DMS114 treated with DMSO at 0.1 percent for 48 hours (cell line): ENCODE data around the gene ST3GAL6.

Source experiments
- DNase-seq: peaks from one replicate; lab custom pipeline; 2025; ENCODE audit not compliant: unreplicated experiment; lab: John Stamatoyannopoulos, UW

ST3GAL6 gene

DNA sequence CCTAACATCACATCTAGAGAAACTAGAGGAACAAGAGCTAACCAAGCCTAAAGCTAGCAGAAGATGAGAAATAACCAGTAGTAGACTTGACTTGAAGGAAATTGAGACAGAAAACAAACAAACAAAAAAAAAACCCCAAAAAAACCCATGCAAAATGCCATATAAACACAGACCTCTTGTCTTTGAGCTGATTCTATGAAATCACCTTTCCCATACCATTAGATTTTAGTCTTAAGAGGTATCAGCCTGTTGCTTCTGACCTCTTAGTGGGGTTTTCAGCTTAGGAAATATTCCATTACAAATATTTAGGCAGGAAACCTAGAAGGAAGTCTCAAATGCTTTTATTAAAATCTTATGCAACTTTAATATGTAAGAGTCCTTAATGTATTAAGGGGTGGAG lies 23.9 kb upstream of the ST3GAL6 start:
- no peak for DNase-seq

DNA sequence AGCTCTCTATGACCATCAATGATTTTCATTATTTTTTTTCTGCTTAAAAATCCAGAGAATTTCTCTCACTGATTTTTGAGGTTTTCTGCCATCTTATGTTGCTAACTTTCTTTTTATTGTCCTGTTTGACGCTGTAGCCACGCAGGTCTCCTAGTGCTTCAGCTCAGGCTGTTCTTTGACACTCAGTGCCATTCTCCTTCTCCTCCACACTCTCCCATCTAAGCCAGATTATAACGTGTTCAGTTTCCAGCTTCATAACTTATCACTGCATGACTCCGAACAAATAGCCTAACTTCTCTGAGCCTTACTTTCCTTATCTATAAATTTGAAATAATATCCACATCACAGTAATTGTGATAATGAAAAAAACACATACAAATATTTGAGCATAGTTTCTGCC lies 22.8 kb upstream of the ST3GAL6 start:
- no peak for DNase-seq

DNA sequence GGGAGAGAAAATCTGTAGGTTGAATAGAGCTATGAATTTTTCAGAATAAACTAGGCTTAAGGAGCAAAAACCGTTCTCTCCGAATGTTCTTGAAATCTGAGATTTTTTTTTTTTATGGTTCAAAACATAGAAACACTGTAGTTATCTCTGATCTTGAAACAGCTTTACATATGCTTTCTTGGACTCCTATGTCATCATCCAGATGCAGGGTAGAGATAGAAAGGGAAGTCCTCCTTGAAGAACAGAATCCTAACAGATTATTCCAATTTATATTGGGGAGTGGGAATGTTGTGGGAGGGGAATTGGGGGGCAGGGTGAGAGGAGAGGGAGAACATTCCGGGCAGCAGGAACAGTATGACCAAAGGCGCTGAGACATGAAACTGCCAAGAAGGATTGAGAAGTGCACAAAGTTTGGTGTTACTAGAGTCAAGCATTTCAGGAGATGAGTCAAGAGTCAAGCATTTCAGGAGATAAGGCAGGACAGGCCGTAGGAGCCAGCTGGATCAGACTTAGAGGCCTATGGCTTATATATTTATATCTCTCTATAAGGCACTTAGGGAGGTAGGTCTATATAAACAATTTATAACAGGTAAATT lies 21.9 kb upstream of the ST3GAL6 start:
- DNase-seq = no peak

DNA sequence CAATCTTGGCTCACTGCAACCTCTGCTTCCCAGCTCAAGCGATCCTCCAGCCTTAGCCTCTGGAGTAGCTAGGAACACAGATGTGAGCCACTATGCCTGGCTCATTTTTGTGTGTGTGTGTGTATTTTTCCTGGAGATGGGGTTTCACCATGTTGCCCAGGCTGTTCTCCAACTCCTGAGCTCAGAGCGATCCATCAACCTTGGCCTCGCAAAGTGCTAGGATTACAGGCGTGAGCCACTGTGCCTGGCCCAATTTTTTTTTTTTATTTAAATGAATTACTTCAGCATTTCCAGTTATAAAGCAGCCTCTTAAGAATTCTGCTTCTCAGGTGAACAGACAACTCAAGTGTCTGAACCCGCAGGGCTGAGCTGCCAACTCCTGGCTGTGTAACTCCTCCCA lies 20.1 kb upstream of the ST3GAL6 start:
- no peak for DNase-seq

DNA sequence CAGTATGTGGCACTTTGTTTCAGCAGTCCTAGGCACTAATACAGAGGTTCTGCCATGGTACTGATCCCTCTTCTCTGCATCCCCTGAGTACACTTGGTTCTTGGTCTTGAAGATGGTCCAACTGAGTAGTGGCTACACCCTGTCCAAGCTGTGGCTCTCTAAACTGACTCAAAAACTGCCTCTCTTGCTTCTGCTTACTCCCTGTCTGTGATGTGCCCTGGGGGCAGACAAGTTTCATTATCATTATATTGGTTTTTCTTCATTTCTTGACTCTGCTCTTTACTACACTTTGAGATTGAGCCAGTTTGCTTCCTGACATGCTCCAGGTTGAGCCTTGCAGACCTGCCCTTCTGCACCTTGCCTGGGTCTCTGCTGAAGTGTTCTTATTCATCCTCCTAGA lies 18.9 kb upstream of the ST3GAL6 start:
- DNase-seq = no peak

DNA sequence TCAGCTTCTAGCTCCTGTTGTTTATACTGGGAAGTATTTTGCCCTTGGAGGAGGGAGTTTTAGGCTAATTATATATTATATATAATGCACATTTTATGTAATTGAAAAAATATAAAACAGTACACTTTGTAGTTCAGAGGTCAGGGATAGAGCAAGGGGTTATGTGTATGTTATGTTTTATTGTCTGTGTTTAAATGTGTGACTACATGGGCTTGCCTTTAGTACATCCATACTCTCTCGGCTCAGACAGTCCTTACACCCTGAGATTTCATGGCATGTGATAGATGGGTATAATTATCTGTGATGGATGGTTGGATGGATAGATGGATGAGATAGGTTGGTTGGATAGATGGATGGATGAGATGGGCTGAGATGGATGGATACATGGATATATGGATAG lies 17.4 kb upstream of the ST3GAL6 start:
- DNase-seq = no peak

DNA sequence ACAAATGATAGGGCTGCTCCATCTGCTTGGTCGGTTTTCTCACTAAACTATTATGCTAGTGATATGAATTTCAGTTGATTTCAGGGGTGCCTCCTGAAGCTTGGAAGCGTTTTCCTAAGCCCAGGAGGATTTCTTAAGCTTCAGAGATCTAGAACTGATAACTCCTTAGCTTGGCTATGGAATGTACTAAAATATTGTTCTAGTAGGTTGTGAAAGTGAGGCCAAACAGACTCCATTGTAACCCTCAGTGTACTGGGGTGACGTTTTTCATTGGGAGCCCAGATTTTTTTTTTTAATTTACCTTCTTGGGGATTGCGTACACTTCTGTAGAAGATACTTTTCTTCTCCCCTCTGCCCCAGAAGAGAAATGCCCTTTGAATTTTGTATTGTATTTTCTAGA lies 17.0 kb upstream of the ST3GAL6 start:
- no peak for DNase-seq

DNA sequence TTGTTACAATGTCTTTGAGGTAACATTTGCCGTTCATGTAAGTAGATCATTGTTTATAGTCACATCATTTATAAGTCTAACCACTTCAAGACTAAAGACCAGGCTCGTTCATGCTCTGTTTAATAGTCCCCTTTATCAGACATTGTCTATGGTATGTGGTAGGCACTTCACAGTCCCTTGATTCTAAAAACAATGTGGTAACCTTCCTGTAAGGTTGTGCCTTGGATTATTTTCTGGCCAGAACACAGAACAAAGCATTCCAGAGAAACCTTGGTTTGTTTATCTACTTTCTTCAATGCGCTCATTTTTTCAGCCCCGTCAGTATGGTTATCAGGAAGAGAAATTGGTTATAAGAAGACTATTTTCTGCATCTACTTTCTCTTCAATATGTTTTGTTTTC lies 16.3 kb upstream of the ST3GAL6 start:
- DNase-seq = no peak

DNA sequence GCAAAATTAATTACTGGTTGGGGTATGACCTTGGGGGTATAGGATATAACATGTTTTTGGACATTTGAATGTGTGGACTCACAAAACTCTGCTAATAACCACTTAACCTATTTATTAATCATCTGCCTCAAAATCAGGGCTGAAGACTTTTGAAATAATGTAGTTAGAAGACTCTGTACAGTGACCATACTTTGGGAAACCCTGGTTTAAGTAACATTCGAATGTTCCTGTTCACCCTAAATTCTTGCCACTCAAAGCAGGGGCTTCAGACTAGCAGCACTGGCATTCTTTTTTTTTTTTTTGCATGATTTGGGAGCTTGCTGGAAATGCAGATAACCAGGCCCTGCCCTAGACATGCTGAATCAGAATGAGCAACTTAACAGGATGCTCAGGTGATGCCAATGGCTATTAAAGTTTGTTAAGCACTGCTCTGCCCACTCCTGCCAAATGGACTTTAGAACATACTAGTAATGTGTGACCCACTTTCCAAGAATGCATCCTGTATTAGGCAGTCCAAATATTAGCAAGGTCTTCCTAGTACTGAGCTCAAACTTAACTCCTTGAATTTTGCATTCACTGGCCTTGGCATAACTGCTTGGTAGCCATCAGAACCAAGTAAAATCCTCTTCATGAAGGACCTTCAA lies 12.7 kb upstream of the ST3GAL6 start:
- no peak for DNase-seq

DNA sequence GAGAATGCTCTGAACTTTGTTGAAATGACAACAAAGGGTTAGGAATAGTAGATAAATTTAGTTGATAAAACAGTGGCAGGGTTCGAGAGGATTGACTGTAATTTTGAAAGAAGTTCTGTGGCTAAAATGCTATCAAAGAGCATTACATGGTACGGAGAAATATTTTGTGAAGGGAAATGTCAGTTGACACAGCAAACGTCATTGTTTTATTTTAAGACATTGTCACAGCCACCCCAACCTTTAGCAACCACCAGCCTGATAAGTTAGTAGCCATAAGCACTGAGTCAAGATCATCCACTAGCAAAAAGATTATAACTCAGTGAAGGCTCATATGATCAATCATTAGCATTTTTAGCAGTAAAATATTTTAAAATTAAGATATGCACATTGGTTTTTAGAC lies 8.7 kb upstream of the ST3GAL6 start:
- no peak for DNase-seq

DNA sequence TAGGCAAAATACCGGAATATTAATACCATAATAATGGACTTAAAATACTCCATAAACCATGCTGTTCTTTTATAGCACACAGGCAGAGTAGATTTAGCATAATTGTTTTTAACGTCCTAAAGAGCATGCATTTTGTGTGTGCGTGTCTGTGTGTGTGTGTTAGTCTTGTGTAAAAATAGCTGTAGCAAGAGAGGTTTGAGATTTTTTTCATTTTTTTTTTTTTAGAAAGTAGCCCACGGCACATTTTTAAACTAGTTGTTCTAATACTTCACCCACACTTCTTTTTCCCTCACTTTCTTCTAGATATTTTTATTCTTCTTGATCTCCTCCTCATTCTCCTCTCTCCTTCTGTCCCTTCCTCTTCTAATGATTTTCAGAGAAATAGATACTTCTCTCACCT lies 7.5 kb upstream of the ST3GAL6 start:
- DNase-seq = no peak

DNA sequence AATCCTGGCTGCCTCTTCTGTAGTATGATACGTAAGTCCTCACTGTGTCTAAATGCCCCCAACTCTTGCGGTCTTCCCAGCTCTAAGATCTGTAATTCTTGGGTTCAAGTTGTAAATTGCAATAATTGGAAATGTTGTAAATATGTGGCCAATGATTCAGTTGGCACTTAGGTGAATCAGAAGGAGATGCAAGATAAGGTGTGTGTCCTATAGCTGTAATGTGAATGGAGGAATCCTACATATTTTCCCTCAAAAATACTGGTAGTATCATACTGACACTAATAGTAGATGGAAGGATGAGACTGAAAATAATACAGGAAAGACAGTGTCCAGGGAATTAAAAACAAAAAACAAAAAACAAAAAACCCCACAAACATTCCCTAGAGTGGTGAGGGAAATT lies 3.5 kb upstream of the ST3GAL6 start:
- no peak for DNase-seq

DNA sequence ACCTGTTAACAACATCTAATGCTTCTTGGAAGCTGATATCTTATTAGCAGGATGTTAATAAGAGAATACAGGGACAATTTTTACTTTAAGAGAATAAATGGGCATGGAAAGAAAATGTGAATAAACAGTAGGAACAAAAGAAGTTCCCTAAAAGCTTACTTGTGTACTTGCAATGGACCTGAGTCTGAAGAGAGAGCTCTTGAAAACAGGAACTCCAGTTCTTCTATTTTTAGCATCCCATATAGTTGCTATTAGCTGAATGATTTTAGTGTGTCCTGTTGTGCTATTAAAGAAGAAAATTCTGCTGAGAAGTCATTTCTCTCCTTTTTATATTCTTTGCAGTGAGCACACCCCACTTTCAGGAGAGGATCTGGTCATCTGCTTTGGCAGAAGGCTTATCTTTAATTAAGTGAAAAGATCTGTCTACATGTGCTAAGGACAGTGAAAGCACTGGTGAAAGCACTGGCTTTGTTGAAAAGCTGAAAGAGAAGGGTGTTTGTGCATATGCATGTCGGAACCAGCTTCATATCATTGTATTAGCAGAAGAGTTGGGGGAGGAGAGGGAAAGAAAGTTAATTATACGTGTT lies 1.4 kb upstream of the ST3GAL6 start:
- no peak for DNase-seq

DNA sequence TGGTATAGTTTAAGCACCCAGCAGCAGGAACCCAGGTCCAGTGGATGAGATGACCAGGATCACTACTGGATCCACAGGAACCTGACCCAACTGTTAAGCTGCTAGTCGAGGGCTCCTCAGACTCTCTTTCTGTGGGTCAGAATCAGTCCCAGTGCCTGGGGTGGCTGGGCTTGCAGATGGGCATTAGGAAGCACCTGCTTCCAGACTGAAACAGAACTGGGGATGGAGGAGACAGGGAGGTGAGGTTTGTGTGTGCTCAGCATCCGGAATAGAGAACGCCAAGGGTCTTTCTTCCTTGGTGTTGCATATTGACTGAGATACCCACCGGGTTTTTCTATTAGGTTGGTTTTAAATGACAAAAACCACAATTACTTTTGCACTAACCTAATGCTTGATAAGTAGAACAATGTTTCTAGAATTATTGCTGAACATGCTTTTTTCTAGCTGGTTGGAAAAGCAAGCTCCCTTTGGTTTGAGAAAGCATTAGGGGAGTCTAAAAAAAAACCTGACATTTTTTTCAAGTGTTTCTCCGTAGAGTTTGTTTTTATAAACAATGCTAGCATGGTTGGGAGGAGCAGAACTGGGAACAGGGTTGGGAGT lies 779 bp downstream of the ST3GAL6 start:
- no peak for DNase-seq

DNA sequence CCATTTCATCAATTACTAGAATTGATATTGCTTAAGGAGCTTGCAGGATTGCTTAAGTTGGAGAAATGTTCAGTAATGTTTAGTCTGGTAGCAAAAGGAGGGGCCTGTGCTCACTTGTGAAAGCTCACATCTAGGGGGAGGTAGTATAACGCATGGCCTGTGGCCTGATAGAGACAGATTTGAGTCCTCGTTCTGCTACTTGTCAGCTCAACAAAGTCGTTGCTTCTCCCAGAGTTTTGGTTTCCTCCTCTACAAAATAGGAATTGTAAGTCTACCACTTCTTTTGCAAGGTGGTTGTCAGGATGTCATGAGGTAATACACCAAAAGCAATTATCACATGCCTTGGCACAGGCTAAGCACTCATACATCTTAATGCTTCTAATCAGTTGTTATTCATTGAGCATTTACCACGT lies 1.3 kb downstream of the ST3GAL6 start:
- no peak for DNase-seq

DNA sequence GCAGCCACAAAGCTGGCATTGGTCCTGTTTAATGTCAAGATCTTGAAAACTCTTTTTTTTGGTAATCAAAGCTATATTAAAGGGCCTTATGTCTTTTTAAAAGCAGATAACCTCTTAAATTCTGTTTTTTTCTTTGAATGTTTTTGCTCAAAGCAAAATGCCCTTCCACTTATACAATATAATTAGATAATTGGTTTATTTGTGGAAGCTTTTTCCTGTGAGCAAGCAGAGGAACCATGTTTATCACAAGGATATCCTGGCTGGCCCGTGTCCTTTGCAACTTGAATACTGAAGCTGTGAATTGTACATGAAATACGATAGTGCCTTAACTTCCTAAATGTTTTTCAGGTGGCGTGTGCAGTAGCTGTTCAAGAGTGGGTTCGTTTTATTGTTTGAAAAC lies 2.6 kb downstream of the ST3GAL6 start:
- no peak for DNase-seq

DNA sequence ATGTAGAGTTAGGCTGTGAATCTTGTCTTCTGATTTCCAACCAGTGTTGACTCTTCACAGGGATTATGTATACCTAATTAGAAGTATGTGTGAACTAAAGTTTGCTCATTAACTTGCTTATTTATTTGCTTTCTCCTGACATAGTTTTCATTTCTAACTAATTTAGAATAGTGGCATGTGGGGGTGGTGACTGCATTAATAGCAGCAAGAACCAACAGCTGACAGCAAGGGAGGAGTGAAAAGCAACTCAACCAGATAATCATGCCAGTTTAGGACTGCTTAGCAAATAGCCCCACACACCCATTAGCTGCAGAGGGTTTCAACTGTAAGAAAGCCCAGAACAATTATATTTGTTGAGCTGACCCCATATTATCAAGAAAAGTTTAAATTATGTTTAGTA lies 3.8 kb downstream of the ST3GAL6 start:
- no peak for DNase-seq

DNA sequence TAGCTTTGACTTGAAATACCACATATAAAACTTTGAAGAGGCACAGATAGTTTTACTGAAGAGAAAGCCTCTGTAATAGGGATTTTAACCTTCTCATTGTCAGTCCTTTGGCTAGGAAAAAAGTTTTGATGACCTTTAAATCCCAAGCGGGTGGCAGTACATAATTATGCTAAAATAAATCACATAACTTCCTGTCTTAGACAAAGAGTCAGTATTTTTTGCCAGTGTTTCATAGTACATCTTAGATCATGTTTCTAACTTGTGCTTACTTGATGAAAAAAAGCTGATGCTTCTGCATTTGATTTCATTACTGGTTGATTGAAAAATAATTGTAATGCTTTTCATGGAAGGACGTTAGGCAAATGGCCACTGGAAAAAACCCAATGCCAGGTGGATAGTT lies 5.8 kb downstream of the ST3GAL6 start:
- no peak for DNase-seq

DNA sequence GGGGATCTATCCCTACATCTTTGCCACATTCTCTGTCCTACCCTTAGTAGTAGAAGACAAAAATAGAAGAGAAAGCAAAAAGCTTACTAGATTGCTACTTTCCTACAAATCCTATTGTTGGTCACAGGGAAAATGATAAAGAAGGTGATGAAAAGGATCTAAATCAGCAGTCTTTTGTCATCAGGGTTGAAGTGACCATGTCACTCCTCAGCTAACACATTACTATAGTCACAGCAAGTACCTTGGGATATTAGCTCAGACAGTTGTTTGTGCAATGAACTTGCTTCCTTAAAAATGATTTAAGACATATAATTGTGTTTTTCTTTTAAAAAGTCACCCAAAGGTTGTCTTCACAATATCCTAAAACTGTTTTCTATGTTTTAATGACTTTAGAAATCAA lies 6.3 kb downstream of the ST3GAL6 start:
- no peak for DNase-seq

DNA sequence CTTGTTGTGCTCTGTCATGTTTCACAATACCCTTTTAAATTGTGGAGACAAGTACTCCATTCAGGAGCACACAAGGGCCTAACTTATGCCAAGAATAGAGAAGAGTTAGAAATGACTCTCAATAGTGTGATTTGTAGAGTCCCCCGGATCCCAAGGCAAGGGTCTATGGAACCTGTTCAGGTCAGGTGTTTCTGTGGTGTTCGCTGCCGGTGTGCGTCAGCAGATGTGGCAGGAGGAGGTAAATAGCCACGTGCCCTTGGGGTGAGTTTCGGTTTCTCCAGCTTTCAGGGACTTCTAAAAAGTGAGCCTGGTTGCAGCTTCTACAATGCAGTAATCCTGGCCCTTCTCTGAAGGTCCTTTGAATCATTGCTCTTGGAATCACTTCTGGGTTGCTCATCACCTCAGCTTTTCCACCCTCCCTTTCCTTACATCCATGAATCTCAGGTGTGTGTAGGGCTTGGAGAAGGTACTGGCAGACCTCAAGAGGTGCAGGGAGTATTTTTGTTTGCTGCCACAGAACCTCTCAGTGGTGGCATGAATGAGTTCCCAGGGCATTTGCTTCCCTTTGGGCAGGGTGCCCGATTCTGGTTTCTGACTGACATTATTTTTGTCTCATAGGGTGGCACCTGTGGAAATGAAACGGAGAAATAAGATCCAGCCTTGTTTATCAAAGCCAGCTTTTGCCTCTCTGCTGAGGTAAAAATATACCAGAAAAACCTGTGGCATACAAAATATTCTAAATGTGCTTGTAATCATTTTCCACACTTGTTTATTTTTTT lies 7.3 kb downstream of the ST3GAL6 start:
- DNase-seq = no peak

DNA sequence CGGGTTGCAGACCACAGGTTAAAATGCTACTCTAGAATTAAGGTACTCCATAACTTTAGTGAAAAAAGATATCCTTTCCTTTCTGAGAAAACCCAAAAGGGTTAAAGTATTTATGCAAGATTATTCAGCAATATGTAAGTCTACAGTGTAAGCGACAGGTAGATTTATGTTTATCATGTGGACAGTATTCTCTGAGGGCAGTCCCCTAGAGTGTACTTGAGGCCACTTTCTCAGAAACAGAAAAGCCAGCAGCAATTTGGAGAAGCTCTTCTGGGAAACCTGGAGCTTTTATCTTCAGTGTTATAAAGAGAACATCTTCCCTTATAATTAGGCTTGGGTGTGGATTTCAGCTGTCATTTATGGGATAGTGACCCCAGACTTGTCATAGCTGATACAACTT lies 8.9 kb downstream of the ST3GAL6 start:
- DNase-seq = no peak
